ENCODE measurements around the gene ATP6V0D1. TPM values are rescaled to one million over a fixed set of nuclear protein-coding genes. Genes with fewer than 3 reads are reported as not detected.

The ATP6V0D1 gene
- polyA plus RNA-seq, 2 of the 4 experiments (the other 2 are of a cell fraction), result 45.7 to 103 TPM

GRCh38 chr16:67405336-67405735 is 75.6 kb downstream of the ATP6V0D1 start:
- Histone ChIP-seq H3K4me3 (no peak overlapping the region), H3K4me1 (peaks cover 8% of the 10 kb centered on the region; the same call in 2 of the 3 replicates), H3K4me2 (no peak overlapping the region), H3K27ac (no peak overlapping the region), H3K9me3 (no peaks in the 10 kb centered on the region)
- DNase-seq (ENCODE audit: low read depth in 1 of 2, low spot score in 1 of 2), result no peak
- CTCF ChIA-PET, result interaction anchor here (1.3 to 3.6 kb wide), 3 partner anchors 11 to 88 kb away, joined by 3 to 15 read pairs (median 4); partner anchors contain the start of gene ZDHHC1
- no peak for ATAC-seq
- POLR2A ChIA-PET, result no interaction called here
- WGBS (ENCODE audit: missing lambda C conversion rate), result 80% methylated on average over 8 of the region's 8 CpGs
- no peak for TF ChIP-seq MAX (IDR thresholded peaks at IDR 0.05)
- TF ChIP-seq MYC (IDR thresholded peaks at IDR 0.05; ENCODE audit: borderline replicate concordance, low read length), result no peak
- no peak for TF ChIP-seq KDM1A (IDR thresholded peaks at IDR 0.05; ENCODE audit: low read depth)
- TF ChIP-seq, protein P1, sequence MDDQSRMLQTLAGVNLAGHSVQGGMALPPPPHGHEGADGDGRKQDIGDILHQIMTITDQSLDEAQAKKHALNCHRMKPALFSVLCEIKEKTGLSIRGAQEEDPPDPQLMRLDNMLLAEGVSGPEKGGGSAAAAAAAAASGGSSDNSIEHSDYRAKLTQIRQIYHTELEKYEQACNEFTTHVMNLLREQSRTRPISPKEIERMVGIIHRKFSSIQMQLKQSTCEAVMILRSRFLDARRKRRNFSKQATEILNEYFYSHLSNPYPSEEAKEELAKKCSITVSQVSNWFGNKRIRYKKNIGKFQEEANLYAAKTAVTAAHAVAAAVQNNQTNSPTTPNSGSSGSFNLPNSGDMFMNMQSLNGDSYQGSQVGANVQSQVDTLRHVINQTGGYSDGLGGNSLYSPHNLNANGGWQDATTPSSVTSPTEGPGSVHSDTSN (IDR thresholded peaks at IDR 0.05), result no peak
- TF ChIP-seq ZSCAN20 (CRISPR knock-in tag; IDR thresholded peaks at IDR 0.05), result no peak
- no peak for TF ChIP-seq CHD2 (IDR thresholded peaks at IDR 0.05; ENCODE audit: low read length, partially characterized antibody)
- no peak for TF ChIP-seq BCL3 (IDR thresholded peaks at IDR 0.05)
- no peak for FAIRE-seq

GRCh38 chr16:67404740-67405226 is 76.2 kb downstream of the ATP6V0D1 start:
- no peak for TF ChIP-seq HOXB13 (CRISPR knock-in tag; IDR thresholded peaks at IDR 0.05; ENCODE audit: low read depth)
- TF ChIP-seq, protein P2, sequence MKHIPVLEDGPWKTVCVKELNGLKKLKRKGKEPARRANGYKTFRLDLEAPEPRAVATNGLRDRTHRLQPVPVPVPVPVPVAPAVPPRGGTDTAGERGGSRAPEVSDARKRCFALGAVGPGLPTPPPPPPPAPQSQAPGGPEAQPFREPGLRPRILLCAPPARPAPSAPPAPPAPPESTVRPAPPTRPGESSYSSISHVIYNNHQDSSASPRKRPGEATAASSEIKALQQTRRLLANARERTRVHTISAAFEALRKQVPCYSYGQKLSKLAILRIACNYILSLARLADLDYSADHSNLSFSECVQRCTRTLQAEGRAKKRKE (CRISPR knock-in tag; IDR thresholded peaks at IDR 0.05; ENCODE audit: low read depth), result no peak
- TF ChIP-seq NPAS2 (CRISPR knock-in tag; IDR thresholded peaks at IDR 0.05; ENCODE audit: borderline replicate concordance), result no peak
- TF ChIP-seq MYC (IDR thresholded peaks at IDR 0.05; ENCODE audit: borderline replicate concordance, low read length), result no peak
- no peak for TF ChIP-seq FOSB (CRISPR knock-in tag; IDR thresholded peaks at IDR 0.05)
- no peak for TF ChIP-seq POLR2AphosphoS2 (conservative IDR thresholded peaks at IDR 0.05; ENCODE audit: low read length)
- no peak for TF ChIP-seq EHF (CRISPR knock-in tag; IDR thresholded peaks at IDR 0.05)
- no peak for TF ChIP-seq TP53 (CRISPR knock-in tag; IDR thresholded peaks at IDR 0.05)
- TF ChIP-seq EP300 (IDR thresholded peaks at IDR 0.05), result no peak
- TF ChIP-seq, protein P3, sequence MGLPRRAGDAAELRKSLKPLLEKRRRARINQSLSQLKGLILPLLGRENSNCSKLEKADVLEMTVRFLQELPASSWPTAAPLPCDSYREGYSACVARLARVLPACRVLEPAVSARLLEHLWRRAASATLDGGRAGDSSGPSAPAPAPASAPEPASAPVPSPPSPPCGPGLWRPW (IDR thresholded peaks at IDR 0.05), result no peak
- Histone ChIP-seq H3K9me3 (no peaks in the 10 kb centered on the region), H3K4me3 (no peak overlapping the region), H3K4me2 (no peak overlapping the region), H3K4me1 (peaks cover 8% of the 10 kb centered on the region; the same call in 2 of the 3 replicates), H3K27ac (no peak overlapping the region)
- ATAC-seq, result no peak
- POLR2A ChIA-PET, result no interaction called here
- DNase-seq (ENCODE audit: low read depth in 1 of 2, low spot score in 1 of 2), result no peak
- WGBS (ENCODE audit: missing lambda C conversion rate), result 92% methylated on average over 5 of the region's 5 CpGs
- no peak for FAIRE-seq
- CTCF ChIA-PET, result interaction anchor here (1.2 to 1.4 kb wide), 2 partner anchors 22 to 89 kb away, joined by 3 read pairs; no protein-coding TSS in a partner anchor

DNA sequence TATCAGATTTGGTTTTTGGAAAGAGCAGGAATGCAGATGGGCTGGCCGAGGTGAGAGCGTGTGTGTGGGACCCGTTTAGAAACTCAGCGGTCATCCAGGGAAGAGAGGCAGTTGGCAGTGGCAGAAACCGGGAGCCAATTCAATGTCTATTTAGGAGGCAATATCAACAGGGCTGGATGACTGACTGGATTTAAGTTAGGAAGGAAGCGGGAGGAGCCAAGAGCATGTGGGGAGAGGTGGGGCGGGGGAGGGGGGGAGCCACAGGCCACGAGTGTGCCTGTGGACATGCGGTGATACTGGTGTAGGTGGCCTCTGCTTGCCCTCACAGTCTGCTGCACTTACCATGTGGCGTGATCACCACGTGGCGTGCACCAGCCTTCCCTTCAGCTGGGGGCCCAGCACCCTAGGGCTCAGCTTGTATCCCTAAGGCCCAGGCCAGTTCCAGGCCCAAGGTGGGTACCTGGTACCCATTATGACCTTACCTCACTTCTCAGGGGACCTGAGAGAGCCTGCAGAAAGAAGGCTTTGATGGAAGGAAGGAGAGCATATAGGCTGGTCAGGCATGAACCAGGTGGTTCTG is 76.9 kb downstream of the ATP6V0D1 start:
- H3K9me3 ChIP-seq, result no peaks in the 10 kb centered on the region
- no peak for DNase-seq (ENCODE audit: low read depth in 1 of 2, low spot score in 1 of 2)
- H3K4me1 ChIP-seq, result peaks cover 8% of the 10 kb centered on the region; the same call in 2 of the 3 replicates
- TF ChIP-seq ESRRA (IDR thresholded peaks at IDR 0.05; ENCODE audit: borderline replicate concordance, low read length) (no peak), TP53 (CRISPR knock-in tag; IDR thresholded peaks at IDR 0.05) (no peak), PHF8 (IDR thresholded peaks at IDR 0.05; ENCODE audit: borderline replicate concordance, low read depth) (no peak), CHD4 (IDR thresholded peaks at IDR 0.05; ENCODE audit: borderline replicate concordance) (no peak), HOXB13 (CRISPR knock-in tag; IDR thresholded peaks at IDR 0.05; ENCODE audit: low read depth) (no peak), KDM1A (IDR thresholded peaks at IDR 0.05; ENCODE audit: low read depth) (no peak), ZC3H11A (IDR thresholded peaks at IDR 0.05) (no peak), RARB (CRISPR knock-in tag; IDR thresholded peaks at IDR 0.05) (no peak), HOXB5 (CRISPR knock-in tag; IDR thresholded peaks at IDR 0.05) (no peak)
- TF ChIP-seq, protein P3 (IDR thresholded peaks at IDR 0.05), result no peak
- TF ChIP-seq, protein P4, sequence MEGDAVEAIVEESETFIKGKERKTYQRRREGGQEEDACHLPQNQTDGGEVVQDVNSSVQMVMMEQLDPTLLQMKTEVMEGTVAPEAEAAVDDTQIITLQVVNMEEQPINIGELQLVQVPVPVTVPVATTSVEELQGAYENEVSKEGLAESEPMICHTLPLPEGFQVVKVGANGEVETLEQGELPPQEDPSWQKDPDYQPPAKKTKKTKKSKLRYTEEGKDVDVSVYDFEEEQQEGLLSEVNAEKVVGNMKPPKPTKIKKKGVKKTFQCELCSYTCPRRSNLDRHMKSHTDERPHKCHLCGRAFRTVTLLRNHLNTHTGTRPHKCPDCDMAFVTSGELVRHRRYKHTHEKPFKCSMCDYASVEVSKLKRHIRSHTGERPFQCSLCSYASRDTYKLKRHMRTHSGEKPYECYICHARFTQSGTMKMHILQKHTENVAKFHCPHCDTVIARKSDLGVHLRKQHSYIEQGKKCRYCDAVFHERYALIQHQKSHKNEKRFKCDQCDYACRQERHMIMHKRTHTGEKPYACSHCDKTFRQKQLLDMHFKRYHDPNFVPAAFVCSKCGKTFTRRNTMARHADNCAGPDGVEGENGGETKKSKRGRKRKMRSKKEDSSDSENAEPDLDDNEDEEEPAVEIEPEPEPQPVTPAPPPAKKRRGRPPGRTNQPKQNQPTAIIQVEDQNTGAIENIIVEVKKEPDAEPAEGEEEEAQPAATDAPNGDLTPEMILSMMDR (IDR thresholded peaks at IDR 0.05), result no peak
- TF ChIP-seq, protein P2 (CRISPR knock-in tag; IDR thresholded peaks at IDR 0.05; ENCODE audit: low read depth), result no peak
- FAIRE-seq, result no peak
- WGBS (ENCODE audit: missing lambda C conversion rate), result 93% methylated on average over 5 of the region's 12 CpGs
- H3K4me3 ChIP-seq, result no peak overlapping the region
- CTCF ChIA-PET, result interaction anchor here (0.6 to 1.4 kb wide), 3 partner anchors 23 to 90 kb away, joined by 3 read pairs; partner anchors contain the start of gene ATP6V0D1
- no peak overlapping the region for H3K4me2 ChIP-seq
- H3K27ac ChIP-seq, result no peak overlapping the region
- POLR2A ChIA-PET, result no interaction called here
- ATAC-seq, result no peak
